Kidney (tissue), 14 donors: ENCODE results near the gene GLCE. TPM values are rescaled to one million over a fixed set of nuclear protein-coding genes. Genes with fewer than 3 reads are reported as not detected.

Source experiments
- DNase-seq, 5 donors: peaks; one replicate each; pipeline ENCODE4 v3.0.0-alpha.2; 2013 to 2020
- FAIRE-seq: peaks from 2 replicates; lab custom pipeline; 2012; peaks lifted over from hg19 to GRCh38; lab: Jason Lieb, UNC
- H3K27ac ChIP-seq, 2 donors: one replicate each; pipeline ENCODE4 v1.7.0; 2013; ENCODE audit warnings: low read depth in 2 of 2, low read length in 2 of 2, inconsistent platforms in 1 of 2
- H3K27me3 ChIP-seq: one replicate; pipeline ENCODE4 v1.7.1; 2013; ENCODE audit warnings: low read length, inconsistent platforms; ENCODE audit not compliant: control insufficient read depth, insufficient read depth
- H3K36me3 ChIP-seq, 3 donors: one replicate each; pipeline versions ENCODE4 v1.7.0 to v1.7.1; 2013; ENCODE audit warnings: low read length in 3 of 3, control low read depth in 1 of 3, inconsistent platforms in 1 of 3; ENCODE audit not compliant: insufficient read depth in 3 of 3, control insufficient read depth in 2 of 3
- H3K4me1 ChIP-seq, 3 donors: one replicate each; pipeline versions ENCODE4 v1.7.0 to v1.7.1; 2013; ENCODE audit warnings: low read length in 3 of 3, inconsistent platforms in 1 of 3, low read depth in 1 of 3; ENCODE audit not compliant: control insufficient read depth in 2 of 3, insufficient read depth in 2 of 3
- H3K4me3 ChIP-seq, 3 donors: one replicate each; pipeline versions ENCODE4 v1.7.0 to v1.8.1; 2013; ENCODE audit warnings: low read length in 3 of 3, control low read depth in 1 of 3, inconsistent platforms in 1 of 3
- H3K9ac ChIP-seq, 3 donors: one replicate each; pipeline versions ENCODE4 v1.7.0 to v1.7.1; 2013; ENCODE audit warnings: low read length in 3 of 3, control low read depth in 1 of 3, inconsistent platforms in 1 of 3
- H3K9me3 ChIP-seq, 3 donors: one replicate each; pipeline versions ENCODE4 v1.7.0 to v1.7.1; 2013; ENCODE audit warnings: low read length in 3 of 3, control low read depth in 1 of 3, inconsistent platforms in 1 of 3; ENCODE audit not compliant: control insufficient read depth in 2 of 3, insufficient read depth in 1 of 3
- CTCF ChIP-seq: IDR thresholded peaks from 3 replicates; pipeline ENCODE4 v1.5.1; 2012; ENCODE audit warnings: mild to moderate bottlenecking, moderate library complexity, borderline replicate concordance; ENCODE audit not compliant: insufficient read depth; ENCODE audit errors: extremely low read depth
- intact Hi-C: fragments of 100-400 bp; cut with DNase I; formaldehyde crosslinking; loops from one replicate; pipeline ENCODE4 v1.11.1; 2022
- polyA plus RNA-seq: library from polyadenylated mRNA; stranded (reverse); fragments of 350-450 nt; fragmentation: Illumina TruSeq; extraction: RNeasy Lipid Tissue Mini Kit (QIAGEN cat#74804); gene quantifications from one replicate; pipeline ENCODE4 v1.2.3, GENCODE V29; 2014; ENCODE audit warnings: low read depth, low replicate concordance; ENCODE audit not compliant: insufficient read depth
- total RNA-seq: library from RNA; stranded (reverse); fragmentation: NEBNext Ultra II Directional; extraction: Animal tissue kit (Norgen Biotek cat#: 25700); gene quantifications from one replicate; pipeline ENCODE4 v1.2.1, GENCODE V29; 2021
- donor health status: control.
- donor health status: control.
- donor health status: control.
- donor health status: control.
- donor health status: control.
- donor health status: DM: yes; HTN: yes; CAD: no.
- donor health status: Normal renal cell carcinoma (clear cell type).

The GLCE gene
- total and polyA plus RNA-seq, 2 donors from 2014 or later, result 14.9 to 18.0 TPM

GRCh38 chr15:69317392-69317841, 157.0 kb downstream of the GLCE start:
- peaks cover 0 to 57% (median 41%) of the 10 kb centered on the region in 3 donors for H3K4me1 ChIP-seq
- no peak for TF ChIP-seq CTCF
- H3K27ac ChIP-seq, result peak overlapping the region; percentile 71 to 79
- no peak overlapping the region for H3K4me3 ChIP-seq
- no peaks in the 10 kb centered on the region for H3K27me3 ChIP-seq
- intact Hi-C loops, result no loop called here
- no peaks in the 10 kb centered on the region for H3K36me3 ChIP-seq
- DNase-seq, result peak in 4 of 5 donors; percentile 59 to 86 (median 85)
- no peaks in the 10 kb centered on the region for H3K9me3 ChIP-seq
- peak overlapping the region in 1 of 3 donors; percentile 52 for H3K9ac ChIP-seq
- no peak for FAIRE-seq

GRCh38 chr15:69318033-69318432, 157.6 kb downstream of the GLCE start:
- TF ChIP-seq CTCF, result no peak
- intact Hi-C loops, result no loop called here
- no peaks in the 10 kb centered on the region for H3K36me3 ChIP-seq
- peaks cover 0 to 52% (median 38%) of the 10 kb centered on the region in 3 donors for H3K4me1 ChIP-seq
- H3K27me3 ChIP-seq, result no peaks in the 10 kb centered on the region
- H3K27ac ChIP-seq, result peak overlapping the region; percentile 71 to 79
- FAIRE-seq, result no peak
- H3K4me3 ChIP-seq, result no peak overlapping the region
- peak overlapping the region in 1 of 3 donors; percentile 52 for H3K9ac ChIP-seq
- no peak for DNase-seq
- H3K9me3 ChIP-seq, result no peaks in the 10 kb centered on the region

- TF ChIP-seq CTCF, result no peak
- no peaks in the 10 kb centered on the region for H3K27me3 ChIP-seq
- peak overlapping the region; percentile 5 to 61 for H3K27ac ChIP-seq
- peak overlapping the region in 1 of 3 donors; percentile 63 for H3K9ac ChIP-seq
- H3K36me3 ChIP-seq, result no peaks in the 10 kb centered on the region
- H3K4me3 ChIP-seq, result peak overlapping the region in 1 of 3 donors; percentile 25
- DNase-seq, result no peak
- no peaks in the 10 kb centered on the region for H3K9me3 ChIP-seq
- intact Hi-C loops, result no loop called here
- peaks cover 0 to 50% (median 35%) of the 10 kb centered on the region in 3 donors for H3K4me1 ChIP-seq
- no peak for FAIRE-seq
Observed at GRCh38 chr15:69319384-69320375, 159.2 kb downstream of the GLCE start.
